Measurements from ENCODE around the gene CMTM7. TPM values are rescaled to one million over a fixed set of nuclear protein-coding genes. Genes with fewer than 3 reads are reported as not detected.

CMTM7 gene
- total and polyA plus RNA-seq, 2 of the 8 experiments (the other 6 are each of a cell fraction or from before 2014, with no cell fraction given) = 33.3 to 65.8 TPM

- Histone ChIP-seq H2BK15ac (ENCODE audit: low read length) (no peak overlapping the region), H3K27me3 (replicated peaks in 1 of 4; ENCODE audit: control insufficient read depth in 3 of 4, extremely low read depth in 1 of 4, insufficient read depth in 3 of 4, low read length in 3 of 4) (no peaks in the 10 kb centered on the region), H3K4me1 (replicated peaks in 1 of 4; ENCODE audit: control insufficient read depth in 3 of 4, insufficient read depth in 4 of 4, low read length in 3 of 4) (no peaks in the 10 kb centered on the region), H2BK20ac (ENCODE audit: low read length) (no peak overlapping the region), H2AFZ (ENCODE audit: low read length) (no peak overlapping the region), H3K18ac (ENCODE audit: extremely low read depth, low read length) (no peak overlapping the region), H3K27ac (ENCODE audit: low read depth, low read length) (no peak overlapping the region), H3K79me2 (ENCODE audit: control insufficient read depth in 1 of 2, insufficient read depth in 2 of 2, low read length in 2 of 2) (no peaks in the 10 kb centered on the region), H3K9ac (replicated peaks in 1 of 4; ENCODE audit: extremely low read depth in 1 of 4, low read depth in 3 of 4, low read length in 3 of 4) (no peak overlapping the region), H3K56ac (replicated peaks; ENCODE audit: insufficient read length, low read depth, low read length) (no peak overlapping the region), H3K79me1 (ENCODE audit: low read depth, low read length) (no peaks in the 10 kb centered on the region), H2BK120ac (replicated peaks; ENCODE audit: low read depth, low read length) (no peak overlapping the region), H2BK5ac (ENCODE audit: low read depth, low read length) (no peak overlapping the region), H3K36me3 (ENCODE audit: control insufficient read depth in 2 of 4, insufficient read depth in 4 of 4, low read length in 3 of 4) (peaks cover 0 to 16% (median 7%) of the 10 kb centered on the region in 4 experiments; a peak in 3 of 8 replicates), H3K14ac (ENCODE audit: insufficient read length) (no peak overlapping the region), H3K4ac (replicated peaks; ENCODE audit: insufficient read length, low read depth, low read length) (no peak overlapping the region), H3K9me3 (ENCODE audit: insufficient read depth in 2 of 2, low read depth in 1 of 2, low read length in 1 of 2) (no peaks in the 10 kb centered on the region), H3K4me2 (ENCODE audit: insufficient read depth in 1 of 2, low read depth in 2 of 2, low read length in 2 of 2) (no peak overlapping the region), H2BK12ac (ENCODE audit: low read depth, low read length) (no peak overlapping the region), H4K8ac (ENCODE audit: extremely low read depth, insufficient read depth, low read length) (no peak overlapping the region), H4K5ac (ENCODE audit: insufficient read length, low read depth, low read length) (no peak overlapping the region), H3K23me2 (ENCODE audit: low read depth, low read length) (no peaks in the 10 kb centered on the region), H3K23ac (ENCODE audit: insufficient read length) (no peak overlapping the region), H3K4me3 (ENCODE audit: extremely low read depth in 1 of 4, insufficient read depth in 2 of 4, low read depth in 3 of 4, low read length in 4 of 4) (no peak overlapping the region), H2AK5ac (ENCODE audit: low read depth, low read length) (no peak overlapping the region), H4K91ac (replicated peaks; ENCODE audit: insufficient read length, low read length) (no peak overlapping the region), H4K20me1 (replicated peaks in 1 of 2; ENCODE audit: control insufficient read depth in 1 of 2, insufficient read depth in 2 of 2, low read length in 2 of 2) (peaks cover 0 to 1% of the 10 kb centered on the region in 2 experiments)
- 84% methylated on average over 1 of the region's 1 CpG; no CpG with 5 or more reads in 1 of the 2 experiments for whole genome bisulfite sequencing, 2 experiments (ENCODE audit: extremely low coverage in 1 of 2, insufficient coverage in 1 of 2, insufficient read length in 1 of 2, insufficient replicate concordance in 2 of 2, low coverage in 1 of 2, low lambda C conversion rate in 2 of 2, missing lambda C conversion rate in 1 of 2)
- CTCF ChIA-PET (ENCODE audit: partially characterized antibody) = interaction anchor here (1.0 kb wide), 1 partner anchor 188 kb away, joined by 4 read pairs; no protein-coding TSS in a partner anchor
- DNase-seq (ENCODE audit: low read depth in 1 of 2, low spot score in 2 of 2) (no peak), FAIRE-seq (no peak)
- POLR2A ChIA-PET (ENCODE audit: partially characterized antibody) = no interaction called here
- TF ChIP-seq POLR2A (IDR thresholded peaks at IDR 0.05; ENCODE audit: control extremely low read depth in 1 of 2, low read depth in 2 of 2, low read length in 2 of 2) = no peak
- no peak for TF ChIP-seq HDAC2 (IDR thresholded peaks at IDR 0.05; ENCODE audit: borderline replicate concordance in 1 of 2, low read depth in 2 of 2, low read length in 2 of 2)
- no peak for TF ChIP-seq NANOG (IDR thresholded peaks at IDR 0.05; ENCODE audit: insufficient read depth, low read depth, low read length, poor library complexity, severe bottlenecking)
- no peak for TF ChIP-seq JUN (IDR thresholded peaks at IDR 0.05; ENCODE audit: low read depth, low read length)
- TF ChIP-seq SAP30 (IDR thresholded peaks at IDR 0.05; ENCODE audit: insufficient read depth, insufficient replicate concordance, low read length) = no peak
- no peak for TF ChIP-seq POU5F1 (IDR thresholded peaks at IDR 0.05; ENCODE audit: low read depth, low read length)
- no peak for TF ChIP-seq TAF1 (IDR thresholded peaks at IDR 0.05; ENCODE audit: low read depth, low read length)
- TF ChIP-seq RNF2 (IDR thresholded peaks at IDR 0.05; ENCODE audit: borderline replicate concordance, low read depth, low read length, missing control alignments, poor library complexity, severe bottlenecking) = no peak
- no peak for TF ChIP-seq YY1 (IDR thresholded peaks at IDR 0.05; ENCODE audit: low read depth, low read length)
- TF ChIP-seq, protein P1, sequence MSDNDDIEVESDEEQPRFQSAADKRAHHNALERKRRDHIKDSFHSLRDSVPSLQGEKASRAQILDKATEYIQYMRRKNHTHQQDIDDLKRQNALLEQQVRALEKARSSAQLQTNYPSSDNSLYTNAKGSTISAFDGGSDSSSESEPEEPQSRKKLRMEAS (IDR thresholded peaks at IDR 0.05) = no peak
- TF ChIP-seq, protein P2, sequence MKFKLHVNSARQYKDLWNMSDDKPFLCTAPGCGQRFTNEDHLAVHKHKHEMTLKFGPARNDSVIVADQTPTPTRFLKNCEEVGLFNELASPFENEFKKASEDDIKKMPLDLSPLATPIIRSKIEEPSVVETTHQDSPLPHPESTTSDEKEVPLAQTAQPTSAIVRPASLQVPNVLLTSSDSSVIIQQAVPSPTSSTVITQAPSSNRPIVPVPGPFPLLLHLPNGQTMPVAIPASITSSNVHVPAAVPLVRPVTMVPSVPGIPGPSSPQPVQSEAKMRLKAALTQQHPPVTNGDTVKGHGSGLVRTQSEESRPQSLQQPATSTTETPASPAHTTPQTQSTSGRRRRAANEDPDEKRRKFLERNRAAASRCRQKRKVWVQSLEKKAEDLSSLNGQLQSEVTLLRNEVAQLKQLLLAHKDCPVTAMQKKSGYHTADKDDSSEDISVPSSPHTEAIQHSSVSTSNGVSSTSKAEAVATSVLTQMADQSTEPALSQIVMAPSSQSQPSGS (IDR thresholded peaks at IDR 0.05; ENCODE audit: low read length) = no peak
- TF ChIP-seq SUZ12 (IDR thresholded peaks at IDR 0.05; ENCODE audit: low read length) = no peak
Observed at GRCh38 chr3:32482693-32483092, 91.0 kb downstream of the CMTM7 start.
